GM18511 (cell line): ENCODE measurements around the gene TGIF2LX.
"Not testable (repeated sequence)": the region's sequence is repeated elsewhere in the genome, so short reads cannot be mapped to it uniquely, and the experiment has no call there.

Experiments used
- ATAC-seq: cut with Tn5 transposase; IDR thresholded peaks from one replicate; pipeline ENCODE4 v1.9.1; 2021; ENCODE audit warnings: mild to moderate bottlenecking, moderate library complexity; ENCODE audit not compliant: unreplicated experiment

The TGIF2LX gene

GRCh38 chrX:89921665-89922064, at the start of gene TGIF2LX:
Gene TGIF2LX, plus strand, starts transcription at chrX:89921908. Its CDS starts 178 bp downstream, at chrX:89922086.
- ATAC-seq: not testable (repeated sequence)

GRCh38 chrX:89922338-89922934, 728 bp downstream of the TGIF2LX start:
- not testable (repeated sequence) for ATAC-seq

- not testable (repeated sequence) for ATAC-seq
These were observed 21.4 kb downstream of the TGIF2LX start for GRCh38 chrX:89943077-89943476.

- not testable (repeated sequence) for ATAC-seq
These were observed 43.9 kb downstream of the TGIF2LX start for GRCh38 chrX:89965588-89965987.
